ENCODE measurements around the gene ESPL1.
"Not testable (repeated sequence)": the region's sequence is repeated elsewhere in the genome, so short reads cannot be mapped to it uniquely, and the experiment has no call there.

The ESPL1 gene

DNA sequence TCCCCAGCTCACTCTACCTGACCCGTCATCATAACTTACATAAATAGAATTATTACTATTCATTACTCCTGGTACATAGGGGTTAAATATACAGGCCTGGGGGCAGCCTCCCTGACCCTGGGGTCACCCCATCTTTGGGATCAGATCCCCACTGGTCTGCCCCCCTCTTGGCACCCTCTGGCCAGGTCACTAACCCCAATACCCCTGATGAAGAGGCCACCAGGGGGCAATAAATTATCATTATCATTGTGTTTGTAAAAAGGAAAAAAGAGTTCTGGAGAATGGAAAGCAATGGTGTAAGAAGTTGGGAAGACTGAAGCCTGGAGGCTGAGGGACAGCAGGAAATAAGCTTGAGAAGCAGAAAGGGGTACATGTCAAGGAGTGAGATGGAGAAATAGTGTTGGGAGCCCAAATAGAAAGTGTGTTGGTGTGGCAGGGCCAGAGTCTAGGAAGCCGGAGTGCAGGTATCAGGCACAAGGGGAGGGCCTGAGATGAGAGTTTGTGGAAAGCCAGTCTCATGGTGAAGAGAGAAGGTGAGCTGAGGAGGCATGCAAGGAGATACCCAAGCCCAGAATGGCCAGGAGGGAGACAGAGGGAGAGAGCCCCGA is 59.4 kb downstream of the ESPL1 start:
- Mint-ChIP-seq H3K36me3 (no peaks in the 10 kb centered on the region), H3K27ac (no peak overlapping the region), H3K27me3 (peaks cover 21% of the 10 kb centered on the region), H3K9me3 (no peaks in the 10 kb centered on the region), H3K4me3 (no peak overlapping the region), H3K4me1 (peaks cover 12% of the 10 kb centered on the region)
- ATAC-seq = no peak

DNA sequence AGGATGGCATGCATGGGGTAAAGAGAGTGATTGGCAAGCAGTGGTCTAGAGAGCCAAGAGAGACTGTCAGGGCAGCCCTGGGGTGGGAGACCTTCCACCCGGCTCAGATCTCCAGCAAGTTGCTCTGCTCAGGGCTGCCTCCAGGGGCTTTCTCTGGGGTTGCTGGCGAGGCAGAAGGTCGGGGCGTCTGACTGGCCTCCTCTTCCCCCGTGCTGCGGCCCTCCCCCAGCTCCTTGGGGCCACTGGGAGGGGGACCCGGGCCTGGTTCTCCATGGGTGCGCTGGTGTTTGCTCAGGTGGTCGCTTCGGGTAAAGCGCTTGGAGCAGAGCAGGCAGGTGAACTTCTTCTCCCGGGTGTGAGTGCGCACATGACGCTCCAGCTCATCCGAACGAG is 59.9 kb downstream of the ESPL1 start:
- Mint-ChIP-seq H3K27me3 (peaks cover 24% of the 10 kb centered on the region), H3K4me1 (peaks cover 12% of the 10 kb centered on the region), H3K27ac (no peak overlapping the region), H3K36me3 (no peaks in the 10 kb centered on the region), H3K9me3 (no peaks in the 10 kb centered on the region), H3K4me3 (no peak overlapping the region)
- ATAC-seq = no peak

DNA sequence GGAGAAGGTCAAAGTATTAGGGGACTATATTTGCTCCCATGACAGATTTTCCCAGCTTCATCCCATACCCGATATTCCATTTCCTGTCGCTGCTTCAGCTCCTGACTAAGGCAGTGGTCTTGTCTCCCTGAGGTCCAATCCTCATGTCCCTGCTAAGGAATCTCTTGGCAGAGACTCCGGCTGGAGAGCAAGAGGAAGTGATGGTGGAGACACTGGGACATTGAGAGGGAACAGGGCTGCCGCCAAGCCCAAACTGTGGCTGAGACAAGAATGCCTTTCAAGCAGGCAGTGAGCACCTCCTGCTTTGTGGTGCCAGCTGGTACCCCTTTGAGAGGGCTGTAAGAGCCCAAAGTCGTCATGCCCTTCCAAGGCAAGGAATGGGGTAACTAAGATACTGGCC is 62.6 kb downstream of the ESPL1 start:
- H3K36me3 Mint-ChIP-seq = no peaks in the 10 kb centered on the region
- no peak overlapping the region for H3K27ac Mint-ChIP-seq
- ATAC-seq = no peak
- no peaks in the 10 kb centered on the region for H3K4me1 Mint-ChIP-seq
- no peak overlapping the region for H3K4me3 Mint-ChIP-seq
- H3K9me3 Mint-ChIP-seq = no peaks in the 10 kb centered on the region
- H3K27me3 Mint-ChIP-seq = peaks cover 48% of the 10 kb centered on the region

DNA sequence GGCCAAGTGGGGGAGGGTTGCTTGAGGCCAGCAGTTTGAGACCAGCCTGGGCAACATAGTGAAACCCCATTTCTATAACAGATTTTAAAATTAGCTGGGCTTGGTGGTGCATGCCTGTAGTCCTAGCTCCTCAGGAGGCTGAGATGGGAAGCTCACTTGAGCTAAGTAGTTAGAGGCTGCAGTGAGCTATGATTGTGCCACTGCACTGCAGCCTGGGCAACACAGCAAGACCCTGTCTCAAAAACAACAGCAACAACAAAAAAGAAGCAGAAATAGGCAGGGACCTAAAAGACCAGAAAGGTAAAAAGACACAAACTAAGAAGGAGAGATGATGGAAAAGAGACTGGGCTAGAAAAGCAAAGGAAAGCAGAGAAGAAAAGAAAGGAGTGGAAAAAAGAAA is 64.2 kb downstream of the ESPL1 start:
- peaks cover 61% of the 10 kb centered on the region for H3K27me3 Mint-ChIP-seq
- not testable (repeated sequence) for H3K9me3 Mint-ChIP-seq, H3K4me3 Mint-ChIP-seq, H3K27ac Mint-ChIP-seq, H3K4me1 Mint-ChIP-seq, H3K36me3 Mint-ChIP-seq, ATAC-seq

DNA sequence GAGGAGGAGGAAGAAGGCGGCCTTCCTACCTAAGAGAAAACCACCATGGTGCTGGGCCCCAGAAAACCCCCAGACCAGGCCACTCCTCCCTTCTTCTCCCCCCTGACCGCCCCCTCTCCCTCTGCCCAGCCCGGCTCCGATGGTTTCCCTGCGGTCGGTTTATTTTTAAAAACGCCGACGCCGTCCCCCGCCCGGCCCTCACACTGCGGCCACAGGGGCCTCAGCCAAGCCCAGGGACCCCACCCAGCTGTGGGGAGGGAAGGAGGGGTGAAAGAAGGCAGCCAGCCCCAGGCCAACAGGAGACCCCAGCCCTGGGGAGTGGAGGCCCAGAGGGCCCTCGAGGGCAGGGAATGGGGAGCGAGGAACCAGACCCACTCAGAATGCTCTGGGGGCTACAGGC is 64.6 kb downstream of the ESPL1 start:
- Mint-ChIP-seq H3K36me3 (no peaks in the 10 kb centered on the region), H3K4me1 (peaks cover 12% of the 10 kb centered on the region), H3K27me3 (peaks cover 61% of the 10 kb centered on the region), H3K4me3 (no peak overlapping the region), H3K27ac (no peak overlapping the region), H3K9me3 (no peaks in the 10 kb centered on the region)
- no peak for ATAC-seq

DNA sequence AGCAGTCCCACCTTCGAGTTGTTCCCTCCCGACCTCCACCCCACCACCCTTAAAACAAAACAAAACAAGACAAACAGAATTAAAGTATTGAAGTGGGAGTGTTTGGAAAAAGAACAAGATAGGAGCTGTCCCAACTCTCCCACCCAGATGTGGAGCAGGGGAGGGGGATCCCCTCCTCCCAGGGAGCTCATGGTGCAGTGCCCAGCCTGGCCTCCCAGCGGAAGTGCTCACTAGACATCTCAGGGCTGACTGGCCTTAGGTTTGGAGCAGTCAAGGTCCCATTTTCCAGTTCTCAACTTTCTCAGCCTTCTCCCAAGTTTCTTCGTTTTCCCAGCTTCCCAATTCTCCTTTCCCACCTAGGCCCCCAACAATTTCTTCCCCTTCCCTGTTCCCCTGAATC is 65.2 kb downstream of the ESPL1 start:
- Mint-ChIP-seq H3K9me3 (no peaks in the 10 kb centered on the region), H3K36me3 (no peaks in the 10 kb centered on the region), H3K4me3 (no peak overlapping the region), H3K27me3 (peaks cover 62% of the 10 kb centered on the region), H3K4me1 (peaks cover 17% of the 10 kb centered on the region), H3K27ac (no peak overlapping the region)
- ATAC-seq = no peak

DNA sequence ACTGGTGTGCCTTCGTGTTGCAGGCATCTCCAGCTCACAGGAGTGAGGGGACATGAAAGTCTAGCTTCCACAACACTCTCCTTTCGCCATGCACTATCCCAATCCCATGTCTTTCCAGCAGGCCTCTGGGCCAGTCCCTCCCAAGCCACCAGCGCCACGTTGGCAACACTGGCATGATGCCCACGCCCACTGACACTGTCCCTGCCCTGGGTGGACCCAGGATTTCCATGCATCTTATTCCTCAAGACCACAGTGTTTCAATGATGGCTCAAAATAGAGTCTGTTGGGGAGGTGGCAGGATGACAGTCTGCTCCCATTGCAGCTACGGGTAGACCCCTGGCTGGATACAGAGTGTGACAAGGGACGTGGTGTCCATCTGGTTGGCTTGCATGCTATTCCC is 65.7 kb downstream of the ESPL1 start:
- peaks cover 19% of the 10 kb centered on the region for H3K4me1 Mint-ChIP-seq
- H3K27ac Mint-ChIP-seq = no peak overlapping the region
- no peak for ATAC-seq
- H3K27me3 Mint-ChIP-seq = peaks cover 68% of the 10 kb centered on the region
- no peaks in the 10 kb centered on the region for H3K9me3 Mint-ChIP-seq
- no peak overlapping the region for H3K4me3 Mint-ChIP-seq
- H3K36me3 Mint-ChIP-seq = no peaks in the 10 kb centered on the region

DNA sequence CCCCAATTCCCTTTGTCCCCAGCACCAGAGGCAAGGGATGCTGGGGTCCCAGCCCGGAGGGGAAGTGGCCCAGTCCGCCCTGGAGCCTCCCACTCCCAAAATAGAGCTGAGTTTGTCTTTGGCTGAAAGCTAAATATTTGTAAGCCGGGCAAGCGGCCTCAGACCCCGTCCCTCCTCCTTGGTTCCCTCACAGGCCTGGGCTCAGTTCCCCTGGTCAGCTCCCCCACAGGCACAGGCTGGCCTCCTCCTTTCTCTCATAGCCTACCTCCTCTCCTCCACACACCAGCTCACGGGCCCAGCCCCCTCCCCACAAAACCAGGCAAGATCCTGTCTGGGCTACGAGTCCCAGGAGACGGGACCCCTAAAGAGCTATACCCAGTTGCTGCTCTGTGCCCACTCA is 66.7 kb downstream of the ESPL1 start:
- no peak overlapping the region for H3K4me3 Mint-ChIP-seq
- H3K27me3 Mint-ChIP-seq = peaks cover 70% of the 10 kb centered on the region
- H3K4me1 Mint-ChIP-seq = peaks cover 19% of the 10 kb centered on the region
- no peaks in the 10 kb centered on the region for H3K36me3 Mint-ChIP-seq
- H3K9me3 Mint-ChIP-seq = no peaks in the 10 kb centered on the region
- H3K27ac Mint-ChIP-seq = no peak overlapping the region
- no peak for ATAC-seq

DNA sequence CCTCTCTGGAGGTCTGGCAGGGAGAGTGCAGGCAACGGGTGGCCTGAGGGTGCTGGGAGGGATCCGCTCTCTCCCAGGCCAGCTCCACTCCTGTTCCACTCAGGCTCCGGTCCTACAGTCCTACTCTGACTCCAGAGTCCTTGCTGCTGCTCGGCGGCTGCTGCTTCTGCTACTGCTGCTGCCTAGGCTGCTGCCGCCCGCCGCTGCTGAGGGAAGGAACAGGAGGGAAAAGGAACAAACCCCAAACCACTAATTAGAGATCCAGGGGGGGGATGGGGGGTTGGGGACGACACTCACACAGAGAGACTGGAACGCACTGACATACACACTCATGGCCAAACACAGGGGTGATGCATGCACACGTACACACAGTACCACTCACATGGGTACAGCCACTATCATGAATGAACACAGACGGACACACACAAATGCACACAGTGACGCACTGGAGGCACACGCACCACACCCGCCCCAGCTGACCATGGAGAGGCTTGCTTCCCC is 68.1 kb downstream of the ESPL1 start, which contains the start of gene SP7:
Gene SP7, minus strand, starts transcription at position 174 of the 501 bp plus-strand sequence. CDS start 708 bp downstream, outside the sequence.
- H3K4me1 Mint-ChIP-seq = peaks cover 19% of the 10 kb centered on the region
- ATAC-seq = peak; percentile 71
- H3K27ac Mint-ChIP-seq = no peak within 1 kb of the TSS

DNA sequence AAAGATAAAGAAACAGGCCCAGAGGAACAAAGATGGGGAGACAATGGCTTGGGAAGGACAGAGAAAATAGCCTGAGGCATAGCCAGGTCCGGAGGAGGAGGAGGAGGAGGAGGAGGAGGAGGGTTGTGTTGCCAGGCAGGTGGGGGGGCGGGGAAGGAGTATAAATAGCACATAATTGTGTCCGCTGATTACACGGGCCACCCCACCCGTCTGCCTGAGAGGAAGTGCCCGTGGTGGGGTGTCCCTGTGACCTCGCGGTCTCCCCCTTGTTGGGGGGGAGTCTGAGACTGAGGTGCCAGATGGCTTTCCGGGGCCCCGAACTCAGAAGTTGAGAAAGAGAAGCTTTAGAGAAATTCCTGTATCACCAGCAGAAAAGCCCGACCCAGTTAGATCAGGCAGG is 69.9 kb downstream of the ESPL1 start:
- H3K27me3 Mint-ChIP-seq = peaks cover 57% of the 10 kb centered on the region
- peaks cover 19% of the 10 kb centered on the region for H3K4me1 Mint-ChIP-seq
- no peak overlapping the region for H3K4me3 Mint-ChIP-seq
- ATAC-seq = no peak
- no peaks in the 10 kb centered on the region for H3K9me3 Mint-ChIP-seq
- no peak overlapping the region for H3K27ac Mint-ChIP-seq
- no peaks in the 10 kb centered on the region for H3K36me3 Mint-ChIP-seq

More for the DNA sequence above, 68.1 kb downstream of the ESPL1 start, which contains the start of gene SP7:
- no peak within 1 kb of the TSS for H3K4me3 Mint-ChIP-seq
- H3K36me3 Mint-ChIP-seq = no peaks in the 10 kb centered on the region
- H3K27me3 Mint-ChIP-seq = peaks cover 70% of the 10 kb centered on the region
- no peaks in the 10 kb centered on the region for H3K9me3 Mint-ChIP-seq

DNA sequence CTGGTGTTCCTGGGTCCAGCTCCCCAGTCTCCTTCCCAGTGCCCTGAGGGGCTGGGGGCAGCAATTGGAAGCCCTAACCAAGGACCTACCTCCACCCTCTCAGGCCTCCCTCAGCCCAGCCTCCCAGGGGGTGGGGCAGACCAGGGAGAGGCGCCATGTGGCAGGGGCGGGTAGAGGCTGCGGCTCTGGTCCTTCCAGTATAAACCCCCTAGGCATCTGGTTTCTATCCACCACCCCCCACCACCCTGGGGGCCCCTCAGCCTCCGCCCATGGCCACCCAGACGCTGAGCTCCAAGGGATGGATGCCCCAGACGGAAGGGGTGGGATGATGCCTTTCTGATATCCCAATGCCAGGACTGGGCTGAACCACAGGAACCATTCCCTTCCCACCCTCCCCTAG is 70.8 kb downstream of the ESPL1 start:
- no peak overlapping the region for H3K4me3 Mint-ChIP-seq
- H3K9me3 Mint-ChIP-seq = no peaks in the 10 kb centered on the region
- no peak overlapping the region for H3K27ac Mint-ChIP-seq
- H3K36me3 Mint-ChIP-seq = no peaks in the 10 kb centered on the region
- peaks cover 25% of the 10 kb centered on the region for H3K4me1 Mint-ChIP-seq
- H3K27me3 Mint-ChIP-seq = peaks cover 49% of the 10 kb centered on the region
- ATAC-seq = no peak

DNA sequence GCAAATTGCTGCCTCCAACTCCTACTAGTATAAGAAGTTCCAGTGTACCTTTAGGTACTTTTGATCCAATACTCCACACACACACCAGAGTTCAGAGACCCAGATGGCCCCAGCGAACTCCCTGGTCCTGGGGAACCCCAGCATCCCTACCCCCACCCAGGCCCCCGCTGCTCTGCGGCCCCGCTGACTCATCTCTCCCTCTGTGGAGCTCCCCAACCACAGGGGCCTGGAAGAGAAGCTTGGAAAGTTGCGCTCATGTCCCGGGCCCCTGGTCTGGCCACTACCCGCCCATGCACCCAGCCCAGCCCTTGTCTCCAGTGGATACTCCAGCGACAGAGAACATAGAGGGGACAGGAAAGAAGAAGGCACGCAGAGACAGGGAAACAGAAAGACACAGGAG is 72.3 kb downstream of the ESPL1 start:
- Mint-ChIP-seq H3K36me3 (no peaks in the 10 kb centered on the region), H3K27ac (no peak overlapping the region), H3K9me3 (no peaks in the 10 kb centered on the region), H3K27me3 (peaks cover 36% of the 10 kb centered on the region), H3K4me1 (peaks cover 38% of the 10 kb centered on the region), H3K4me3 (no peak overlapping the region)
- ATAC-seq = no peak

Measured in stimulated activated memory B cell treated with anti-CD40 and anti-IgM and Interleukin-4, amounts not matched to agents 10 μg/mL and 1 μg/mL and 100 μg/mL, for 72 hours (primary cell).